Measurements from ENCODE around the gene DGLUCY. TPM values are rescaled to one million over a fixed set of nuclear protein-coding genes. Genes with fewer than 3 reads are reported as not detected.
A peak's percentile ranks its signal among the peaks of the same experiment; 100 is the strongest.
"Not testable (repeated sequence)": the region's sequence is repeated elsewhere in the genome, so short reads cannot be mapped to it uniquely, and the experiment has no call there.

DGLUCY gene
- total RNA-seq, 1 donor from 2014 or later: 8.3 TPM

DNA sequence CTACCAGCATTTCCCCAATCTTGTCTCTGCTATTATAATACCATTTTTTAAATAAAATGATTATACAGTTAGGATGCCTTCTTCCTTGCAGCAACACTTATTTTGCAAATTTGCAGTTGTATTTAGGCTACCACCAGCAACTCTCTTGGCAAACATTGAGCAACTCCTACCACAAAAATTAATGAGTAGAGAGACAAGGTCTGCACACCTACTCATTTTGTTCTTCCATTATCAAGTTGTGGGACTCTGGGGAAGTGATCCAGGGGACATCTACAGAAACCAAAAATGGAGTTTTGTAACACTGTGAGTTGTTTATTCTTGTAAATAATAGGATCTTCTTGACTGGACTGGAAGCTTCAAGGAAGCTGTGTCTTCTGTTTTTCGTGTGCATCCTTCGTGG is 38.6 kb downstream of the DGLUCY start:
- Mint-ChIP-seq H3K9me3 (ENCODE audit: unreplicated experiment) (no peaks in the 10 kb centered on the region), H3K27ac (ENCODE audit: unreplicated experiment) (no peak overlapping the region), H3K4me1 (ENCODE audit: low read depth, unreplicated experiment) (peaks cover 6% of the 10 kb centered on the region), H3K36me3 (ENCODE audit: unreplicated experiment) (peaks cover 4% of the 10 kb centered on the region), H3K4me3 (ENCODE audit: unreplicated experiment) (no peak overlapping the region), H3K27me3 (ENCODE audit: unreplicated experiment) (peaks cover 4% of the 10 kb centered on the region)
- DNase-seq: no peak
- TF ChIP-seq, protein P1, sequence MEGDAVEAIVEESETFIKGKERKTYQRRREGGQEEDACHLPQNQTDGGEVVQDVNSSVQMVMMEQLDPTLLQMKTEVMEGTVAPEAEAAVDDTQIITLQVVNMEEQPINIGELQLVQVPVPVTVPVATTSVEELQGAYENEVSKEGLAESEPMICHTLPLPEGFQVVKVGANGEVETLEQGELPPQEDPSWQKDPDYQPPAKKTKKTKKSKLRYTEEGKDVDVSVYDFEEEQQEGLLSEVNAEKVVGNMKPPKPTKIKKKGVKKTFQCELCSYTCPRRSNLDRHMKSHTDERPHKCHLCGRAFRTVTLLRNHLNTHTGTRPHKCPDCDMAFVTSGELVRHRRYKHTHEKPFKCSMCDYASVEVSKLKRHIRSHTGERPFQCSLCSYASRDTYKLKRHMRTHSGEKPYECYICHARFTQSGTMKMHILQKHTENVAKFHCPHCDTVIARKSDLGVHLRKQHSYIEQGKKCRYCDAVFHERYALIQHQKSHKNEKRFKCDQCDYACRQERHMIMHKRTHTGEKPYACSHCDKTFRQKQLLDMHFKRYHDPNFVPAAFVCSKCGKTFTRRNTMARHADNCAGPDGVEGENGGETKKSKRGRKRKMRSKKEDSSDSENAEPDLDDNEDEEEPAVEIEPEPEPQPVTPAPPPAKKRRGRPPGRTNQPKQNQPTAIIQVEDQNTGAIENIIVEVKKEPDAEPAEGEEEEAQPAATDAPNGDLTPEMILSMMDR (IDR thresholded peaks at IDR 0.05; ENCODE audit: partially characterized antibody, unreplicated experiment): no peak

DNA sequence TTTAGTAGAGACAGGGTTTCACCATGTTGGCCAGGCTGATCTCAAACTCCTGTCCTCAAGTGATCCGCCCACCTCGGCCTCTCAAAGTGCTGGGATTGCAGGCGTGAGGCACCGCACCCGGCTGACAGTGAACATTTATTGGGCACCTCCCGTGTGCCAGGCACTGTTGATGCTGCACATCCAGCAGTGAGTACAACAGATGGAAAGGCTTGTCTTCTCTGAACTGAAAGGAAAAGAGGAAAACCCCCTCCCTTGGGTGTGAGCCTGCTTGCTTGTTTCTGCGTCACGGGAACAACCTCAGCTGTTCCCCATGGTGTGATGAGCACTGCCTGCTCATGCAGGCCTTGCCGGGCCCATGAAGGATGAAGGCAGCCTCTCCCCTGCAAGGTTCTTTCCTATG is 39.5 kb downstream of the DGLUCY start:
- peaks cover 6% of the 10 kb centered on the region for H3K4me1 Mint-ChIP-seq (ENCODE audit: low read depth, unreplicated experiment)
- H3K36me3 Mint-ChIP-seq (ENCODE audit: unreplicated experiment): peaks cover 4% of the 10 kb centered on the region
- no peak for DNase-seq
- H3K27me3 Mint-ChIP-seq (ENCODE audit: unreplicated experiment): peaks cover 4% of the 10 kb centered on the region
- no peak overlapping the region for H3K4me3 Mint-ChIP-seq (ENCODE audit: unreplicated experiment)
- no peaks in the 10 kb centered on the region for H3K9me3 Mint-ChIP-seq (ENCODE audit: unreplicated experiment)
- no peak overlapping the region for H3K27ac Mint-ChIP-seq (ENCODE audit: unreplicated experiment)
- TF ChIP-seq, protein P1 (IDR thresholded peaks at IDR 0.05; ENCODE audit: partially characterized antibody, unreplicated experiment): no peak

DNA sequence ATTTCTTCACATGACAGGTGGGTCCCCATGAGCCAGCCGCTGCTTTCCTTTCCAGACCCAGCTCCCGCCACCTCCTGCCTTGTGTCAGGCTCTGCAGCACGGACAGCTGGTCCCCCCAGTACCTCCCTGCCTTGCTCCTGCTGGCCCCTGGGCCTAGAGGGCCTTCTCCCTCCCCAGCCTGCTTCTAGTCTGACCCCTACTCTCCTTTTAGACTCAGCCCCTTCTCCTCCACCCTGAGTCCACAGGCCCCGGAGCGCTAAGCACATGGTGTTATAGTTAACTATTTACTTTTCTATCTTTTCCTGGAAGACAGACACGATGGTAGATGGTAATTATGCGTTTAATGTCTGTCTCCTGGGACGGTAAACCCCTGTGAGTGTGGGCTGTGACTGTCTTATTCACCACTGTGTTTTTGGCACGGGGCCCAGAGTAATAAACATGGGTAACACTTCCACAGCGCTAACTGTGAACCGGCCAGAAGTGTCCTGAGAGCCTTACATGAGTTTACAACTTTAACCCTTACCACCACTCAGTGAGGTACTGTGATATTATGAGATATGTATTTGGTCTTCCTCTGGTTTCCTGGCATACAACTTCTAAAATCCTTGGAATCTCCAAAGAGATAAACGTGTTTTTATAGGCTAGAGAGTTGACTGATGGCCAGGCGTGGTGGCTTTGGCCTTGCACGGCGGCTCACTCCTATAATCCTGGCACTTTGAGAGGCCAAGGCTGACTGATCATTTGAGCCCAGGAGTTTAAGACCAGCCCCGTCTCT is 41.2 kb downstream of the DGLUCY start:
- Mint-ChIP-seq H3K36me3 (ENCODE audit: unreplicated experiment) (peaks cover 4% of the 10 kb centered on the region), H3K4me1 (ENCODE audit: low read depth, unreplicated experiment) (peaks cover 6% of the 10 kb centered on the region), H3K4me3 (ENCODE audit: unreplicated experiment) (no peak overlapping the region), H3K9me3 (ENCODE audit: unreplicated experiment) (no peaks in the 10 kb centered on the region), H3K27me3 (ENCODE audit: unreplicated experiment) (peaks cover 4% of the 10 kb centered on the region), H3K27ac (ENCODE audit: unreplicated experiment) (no peak overlapping the region)
- TF ChIP-seq, protein P1 (IDR thresholded peaks at IDR 0.05; ENCODE audit: partially characterized antibody, unreplicated experiment): no peak
- DNase-seq: no peak

DNA sequence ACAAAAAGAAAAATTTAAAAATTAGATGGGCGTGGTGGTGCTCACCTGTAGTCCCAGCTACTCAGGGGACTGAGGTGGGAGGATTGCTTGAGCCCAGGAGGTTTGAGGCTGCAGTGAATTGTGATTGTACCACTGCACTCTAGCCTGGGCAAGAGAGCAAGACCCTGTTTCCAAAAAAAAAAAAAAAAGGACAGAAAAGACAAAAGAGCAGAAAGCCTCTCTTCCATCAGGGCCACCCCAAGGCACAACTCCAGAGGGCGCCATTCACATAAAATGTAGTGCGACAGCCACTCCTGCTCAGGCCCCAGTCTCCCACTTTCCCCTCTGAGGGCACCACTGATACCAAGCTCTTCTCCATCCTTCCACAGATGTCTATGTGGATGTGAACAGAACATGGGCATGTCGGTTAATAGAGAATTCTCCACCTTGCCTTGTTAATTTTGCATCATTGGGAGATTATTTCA is 41.8 kb downstream of the DGLUCY start:
- Mint-ChIP-seq H3K4me3 (ENCODE audit: unreplicated experiment) (no peak overlapping the region), H3K27me3 (ENCODE audit: unreplicated experiment) (peaks cover 4% of the 10 kb centered on the region), H3K36me3 (ENCODE audit: unreplicated experiment) (peaks cover 3% of the 10 kb centered on the region), H3K4me1 (ENCODE audit: low read depth, unreplicated experiment) (peaks cover 6% of the 10 kb centered on the region), H3K9me3 (ENCODE audit: unreplicated experiment) (no peaks in the 10 kb centered on the region), H3K27ac (ENCODE audit: unreplicated experiment) (no peak overlapping the region)
- TF ChIP-seq, protein P1 (IDR thresholded peaks at IDR 0.05; ENCODE audit: partially characterized antibody, unreplicated experiment): peak; percentile 29
- DNase-seq: no peak

DNA sequence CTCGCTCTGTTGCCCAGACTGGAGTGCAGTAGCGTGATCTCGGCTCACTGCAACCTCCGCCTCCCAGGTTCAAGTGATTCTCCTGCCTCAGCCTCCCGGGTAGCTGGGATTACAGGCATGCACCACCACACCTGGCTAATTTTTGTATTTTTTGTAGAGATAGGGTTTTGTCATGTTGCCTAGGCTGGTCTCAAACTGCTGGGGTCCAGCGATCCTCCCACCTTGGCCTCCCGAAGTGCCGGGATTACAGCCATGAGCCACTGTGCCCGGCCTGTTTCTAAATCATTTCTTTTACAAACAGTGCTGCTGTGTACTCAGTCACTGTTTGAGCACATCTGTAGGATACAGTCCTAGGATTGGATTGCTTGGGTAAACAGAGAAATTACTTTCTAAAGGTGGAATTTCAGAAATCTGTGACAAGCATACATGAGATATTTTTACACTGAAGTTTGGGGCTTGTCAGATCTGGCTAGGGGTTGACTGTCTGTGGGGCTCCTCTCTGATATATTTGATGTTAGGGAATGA is 42.3 kb downstream of the DGLUCY start:
- H3K27ac Mint-ChIP-seq (ENCODE audit: unreplicated experiment); H3K9me3 Mint-ChIP-seq (ENCODE audit: unreplicated experiment); H3K4me3 Mint-ChIP-seq (ENCODE audit: unreplicated experiment); H3K27me3 Mint-ChIP-seq (ENCODE audit: unreplicated experiment); H3K36me3 Mint-ChIP-seq (ENCODE audit: unreplicated experiment); H3K4me1 Mint-ChIP-seq (ENCODE audit: low read depth, unreplicated experiment); DNase-seq: not testable (repeated sequence)

DNA sequence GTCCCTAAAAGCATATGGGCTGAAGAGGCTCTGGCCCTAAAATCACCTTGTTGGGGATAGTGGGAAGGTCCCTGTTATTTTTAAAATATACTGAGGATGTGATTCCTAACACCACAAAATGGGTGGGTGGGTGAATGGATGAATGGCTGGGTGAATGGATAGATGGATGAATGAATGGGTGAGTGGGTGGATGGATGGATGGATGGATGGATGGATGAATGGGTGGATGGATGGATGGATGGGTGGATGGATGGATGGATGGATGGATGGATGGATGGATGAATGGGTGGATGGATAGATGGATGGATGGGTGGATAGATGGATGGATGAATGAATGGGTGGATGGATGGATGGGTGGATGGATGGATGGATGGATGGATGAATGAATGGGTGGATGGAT is 43.0 kb downstream of the DGLUCY start:
- H3K27me3 Mint-ChIP-seq (ENCODE audit: unreplicated experiment); DNase-seq; H3K4me1 Mint-ChIP-seq (ENCODE audit: low read depth, unreplicated experiment); H3K36me3 Mint-ChIP-seq (ENCODE audit: unreplicated experiment); H3K9me3 Mint-ChIP-seq (ENCODE audit: unreplicated experiment); H3K27ac Mint-ChIP-seq (ENCODE audit: unreplicated experiment); H3K4me3 Mint-ChIP-seq (ENCODE audit: unreplicated experiment): not testable (repeated sequence)

Measured in glutamatergic neuron (in vitro differentiated cells).